IMR-90 (cell line): Measurements from ENCODE around the gene RAB8A. TPM values are rescaled to one million over a fixed set of nuclear protein-coding genes. Genes with fewer than 3 reads are reported as not detected.
"Not testable (repeated sequence)": the region's sequence is repeated elsewhere in the genome, so short reads cannot be mapped to it uniquely, and the experiment has no call there.

Experiments used
- ATAC-seq: fragments of 200-7000 bp; cut with Tn5 transposase; 2 replicates; pipeline ENCODE4 v1.9.1; 2020; ENCODE audit warnings: low read depth, mild to moderate bottlenecking, moderate library complexity
- BruUV-seq: library from RNA; stranded (reverse); fragments of 400-500 nt; replicated peaks from 2 replicates; lab custom pipeline; 2021; lab: Mats Ljungman, UMichigan
- CTCF ChIA-PET: fragments of 300-600 bp; formaldehyde crosslinking; extraction: SDS; loops from one replicate; lab custom pipeline; 2021; ENCODE audit warnings: antibody characterized with exemption; lab: Yijun Ruan, JAX
- POLR2A ChIA-PET: fragments of 300-600 bp; sonication (Branson Sonifier 250); formaldehyde crosslinking; loops from one replicate; lab custom pipeline; 2022; ENCODE audit warnings: antibody characterized with exemption; ENCODE audit not compliant: unreplicated experiment; lab: Charles Lee
- DNase-seq: peaks from one replicate; pipeline ENCODE4 v3.0.0; 2013
- H2AFZ ChIP-seq: replicated peaks from 2 replicates; pipeline ENCODE3; 2013; ENCODE audit warnings: low read length, mild to moderate bottlenecking; ENCODE audit not compliant: poor library complexity
- H2AK5ac ChIP-seq: 2 replicates; pipeline ENCODE4 v1.6.1; 2013; ENCODE audit warnings: low read depth, low read length, inconsistent platforms
- H2AK9ac ChIP-seq: replicated peaks from 2 replicates; pipeline ENCODE3; 2013; ENCODE audit warnings: mild to moderate bottlenecking, low read depth, low read length, moderate library complexity; ENCODE audit not compliant: poor library complexity
- H2BK120ac ChIP-seq: 2 replicates; pipeline ENCODE4 v1.6.1; 2013; ENCODE audit warnings: low read depth, low read length, inconsistent platforms
- H2BK15ac ChIP-seq: 3 replicates; pipeline ENCODE4 v1.6.1; 2013; ENCODE audit warnings: low read depth, low read length, inconsistent platforms
- H2BK20ac ChIP-seq: 2 replicates; pipeline ENCODE4 v1.6.1; 2013; ENCODE audit warnings: low read depth, mild to moderate bottlenecking, inconsistent platforms, low read length, moderate library complexity
- H2BK5ac ChIP-seq: 2 replicates; pipeline ENCODE4 v1.6.1; 2013; ENCODE audit warnings: mild to moderate bottlenecking, low read depth, low read length, inconsistent platforms; ENCODE audit not compliant: poor library complexity, severe bottlenecking
- H3K14ac ChIP-seq: replicated peaks from 2 replicates; pipeline ENCODE4 v1.6.1; 2013; ENCODE audit warnings: low read depth, low read length, inconsistent platforms
- H3K18ac ChIP-seq: 2 replicates; pipeline ENCODE4 v1.6.1; 2013; ENCODE audit warnings: low read depth, low read length, control low read depth
- H3K23ac ChIP-seq: 2 replicates; pipeline ENCODE4 v1.6.1; 2013; ENCODE audit warnings: low read depth, low read length, inconsistent platforms
- H3K27ac ChIP-seq: 2 replicates; pipeline ENCODE4 v1.5.1; 2013; ENCODE audit warnings: mild to moderate bottlenecking, control low read depth, low read length; ENCODE audit not compliant: insufficient read depth
- H3K27me3 ChIP-seq: 2 replicates; pipeline ENCODE4 v1.6.1; 2013; ENCODE audit warnings: low read length; ENCODE audit not compliant: control insufficient read depth, insufficient read depth
- H3K36me3 ChIP-seq: 2 replicates; pipeline ENCODE4 v1.6.1; 2013; ENCODE audit warnings: low read length, mixed read lengths; ENCODE audit not compliant: control insufficient read depth, insufficient read depth
- H3K4ac ChIP-seq: 2 replicates; pipeline ENCODE4 v1.6.1; 2013; ENCODE audit warnings: low read depth, low read length, inconsistent platforms
- H3K4me1 ChIP-seq: 2 replicates; pipeline ENCODE4 v1.6.1; 2013; ENCODE audit warnings: low read length, mixed read lengths; ENCODE audit not compliant: control insufficient read depth, insufficient read depth
- H3K4me2 ChIP-seq: 2 replicates; pipeline ENCODE4 v1.6.1; 2013; ENCODE audit warnings: low read depth, mild to moderate bottlenecking, control low read depth, low read length, moderate library complexity
- H3K4me3 ChIP-seq: 2 replicates; pipeline ENCODE4 v1.5.1; 2013; ENCODE audit warnings: low read depth, mild to moderate bottlenecking, control low read depth, low read length, moderate library complexity; ENCODE audit not compliant: insufficient read depth
- H3K56ac ChIP-seq: 2 replicates; pipeline ENCODE4 v1.6.1; 2013; ENCODE audit warnings: low read length, inconsistent platforms; ENCODE audit not compliant: insufficient read depth; ENCODE audit errors: extremely low read depth
- H3K79me1 ChIP-seq, 2 experiments: 2 replicates each; pipeline ENCODE4 v1.6.1; 2013; ENCODE audit warnings: low read length in 2 of 2, inconsistent platforms in 1 of 2, low read depth in 1 of 2
- H3K9ac ChIP-seq: 2 replicates; pipeline ENCODE4 v1.6.1; 2013; ENCODE audit warnings: low read depth, low read length, control low read depth
- H3K9me1 ChIP-seq: 2 replicates; pipeline ENCODE4 v1.6.1; 2013; ENCODE audit warnings: low read length, inconsistent platforms; ENCODE audit not compliant: insufficient read depth
- H3K9me3 ChIP-seq: 2 replicates; pipeline ENCODE4 v1.6.1; 2013; ENCODE audit warnings: low read length; ENCODE audit not compliant: control insufficient read depth, insufficient read depth
- H4K20me1 ChIP-seq: 2 replicates; pipeline ENCODE4 v1.6.1; 2013; ENCODE audit warnings: low read length, inconsistent platforms; ENCODE audit not compliant: insufficient read depth
- H4K5ac ChIP-seq: 2 replicates; pipeline ENCODE4 v1.6.1; 2013; ENCODE audit warnings: mild to moderate bottlenecking, low read depth, low read length, control low read depth
- H4K8ac ChIP-seq, 2 experiments: 2 replicates each; pipeline ENCODE4 v1.6.1; 2013; ENCODE audit warnings: low read depth in 2 of 2, low read length in 2 of 2, control low read depth in 1 of 2, inconsistent platforms in 1 of 2
- H4K91ac ChIP-seq: 2 replicates; pipeline ENCODE4 v1.6.1; 2013; ENCODE audit warnings: low read depth, low read length, inconsistent platforms; ENCODE audit not compliant: insufficient read depth
- WGBS, 2 experiments: methylation state at CpG; one replicate each; pipeline versions ENCODE4 v1.1.5 to v1.1.7; 2013; ENCODE audit warnings: missing lambda C conversion rate in 2 of 2; ENCODE audit not compliant: insufficient read length in 1 of 2; ENCODE audit errors: extremely low coverage in 2 of 2; 5-methylcytosine and 5-hydroxymethylcytosine counted together
- dilution Hi-C: fragments of 300-500 bp; cut with HindIII; formaldehyde crosslinking; loops from one replicate; pipeline ENCODE4 v1.14.3; 2018; ENCODE audit warnings: low sequenced_read_pairs; ENCODE audit not compliant: unreplicated experiment
- in situ Hi-C: fragments of 300-500 bp; cut with MboI; formaldehyde crosslinking; loops from 3 replicates; pipeline ENCODE4 v1.14.3; 2019; ENCODE audit warnings: low sequenced_read_pairs, inconsistent platforms, mixed read lengths
- intact Hi-C: fragments of 100-400 bp; cut with micrococcal nuclease; formaldehyde crosslinking; loops from 2 replicates; pipeline ENCODE4 v1.10.0; 2022
- polyA plus RNA-seq, 3 experiments: library from polyadenylated mRNA; depleted of rRNA; stranded (reverse); fragments of >200 nt; gene quantifications; 2 replicates each; pipeline ENCODE4 v1.2.3, GENCODE V29; 2012; ENCODE audit warnings: low replicate concordance in 1 of 3
- total RNA-seq: library from RNA; depleted of rRNA; stranded (reverse); fragments of >200 nt; gene quantifications from 2 replicates; pipeline ENCODE4 v1.2.3, GENCODE V29; 2012

Gene RAB8A
- total and polyA plus RNA-seq, 2 of the 4 experiments (the other 2 are of a cell fraction), result 64.5 to 135 TPM

- peaks cover 100% of the 10 kb centered on the region for H4K20me1 ChIP-seq
- H3K36me3 ChIP-seq, result peaks cover 94% of the 10 kb centered on the region
Observed at GRCh38 chr19:16087404-16087803, 24.3 kb upstream of the RAB8A start.

More at GRCh38 chr19:16087404-16087803, 24.3 kb upstream of the RAB8A start:
- POLR2A ChIA-PET, result interaction anchor here (0.9 kb wide), 1 partner anchor 9 kb away, joined by 3 read pairs; no protein-coding TSS in a partner anchor
- Histone ChIP-seq H3K4me1 (peaks cover 12% of the 10 kb centered on the region), H3K79me1 (peaks cover 41 to 92% of the 10 kb centered on the region in 2 experiments)
- H3K4me2 ChIP-seq, H2AK5ac ChIP-seq, H2BK15ac ChIP-seq, H2BK120ac ChIP-seq, CTCF ChIA-PET, H4K8ac ChIP-seq, H2AK9ac ChIP-seq, H3K56ac ChIP-seq, H3K18ac ChIP-seq, H3K9ac ChIP-seq, ATAC-seq, H4K91ac ChIP-seq, H2BK5ac ChIP-seq, DNase-seq, intact Hi-C loops, H3K27ac ChIP-seq, H3K4ac ChIP-seq, in situ Hi-C loops, H4K5ac ChIP-seq, H3K14ac ChIP-seq, H3K4me3 ChIP-seq, BruUV-seq, H3K23ac ChIP-seq, H3K27me3 ChIP-seq, H2BK20ac ChIP-seq, dilution Hi-C loops, H3K9me3 ChIP-seq, H3K9me1 ChIP-seq, H2AFZ ChIP-seq: not testable (repeated sequence)
- 100% methylated on average over 4 of the region's 11 CpGs; no CpG with 5 or more reads in 1 of the 2 experiments for WGBS, 2 experiments
